ENCODE measurements around the gene SPATA13. TPM values are rescaled to one million over a fixed set of nuclear protein-coding genes. Genes with fewer than 3 reads are reported as not detected.

The SPATA13 gene
- total RNA-seq, 2 experiments from 2014 or later = 68.4 to 72.6 TPM

DNA sequence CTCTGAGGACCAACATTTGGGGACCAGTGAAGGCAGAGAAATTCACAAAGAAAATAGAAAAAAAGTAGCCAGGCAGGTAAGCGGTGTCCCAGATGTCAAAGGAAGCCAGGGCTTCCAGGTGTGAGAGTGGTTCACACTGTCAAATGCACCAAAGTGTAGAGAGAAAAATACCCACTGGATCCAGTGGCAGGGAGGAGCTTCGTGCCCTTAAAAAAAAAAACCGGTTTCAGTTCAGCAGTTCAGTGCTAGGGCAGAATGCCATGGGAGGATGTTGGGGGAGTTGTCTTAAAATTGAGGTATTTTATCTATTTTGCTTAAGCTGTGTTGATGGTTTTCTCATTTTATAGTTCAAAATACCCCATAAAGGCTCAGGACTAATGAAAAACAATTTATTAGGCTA is 101.0 kb downstream of the SPATA13 start:
- ChIA-PET CTCF (interaction anchor here (0.7 to 1.8 kb wide), 4 partner anchors 9 to 160 kb away, joined by 3 to 6 read pairs (median 4); no protein-coding TSS in a partner anchor), POLR2A (interaction anchor here (0.5 to 0.7 kb wide), 3 partner anchors 10 to 251 kb away, joined by 3 to 8 read pairs (median 3); no protein-coding TSS in a partner anchor)
- DNase-seq = peak; percentile 52
- Mint-ChIP-seq H3K27me3 (no peaks in the 10 kb centered on the region), H3K4me1 (peaks cover 89% of the 10 kb centered on the region), H3K4me3 (peak overlapping the region; percentile 20), H3K9me3 (no peaks in the 10 kb centered on the region), H3K27ac (peak overlapping the region; percentile 58), H3K36me3 (ENCODE audit: low read depth) (peaks cover 74% of the 10 kb centered on the region)

DNA sequence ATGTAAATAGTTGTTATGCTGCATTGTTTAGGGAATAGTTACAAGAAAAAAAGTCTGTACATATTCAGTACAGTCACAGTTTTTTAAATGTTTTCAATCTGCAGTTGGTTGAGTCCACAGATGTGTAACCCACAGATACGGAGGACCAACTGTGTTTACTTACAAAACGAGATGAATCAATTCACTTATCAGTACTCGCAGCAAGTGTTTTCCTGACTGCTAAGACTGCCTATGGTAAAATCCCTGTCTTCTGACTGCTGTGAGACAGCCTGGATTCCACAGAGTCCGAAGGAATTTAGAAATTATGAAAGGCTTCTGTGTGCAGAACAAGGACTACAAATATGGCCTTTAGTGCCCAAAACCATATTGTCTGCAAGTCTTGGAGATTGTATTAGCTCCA is 103.1 kb downstream of the SPATA13 start:
- peaks cover 74% of the 10 kb centered on the region for H3K36me3 Mint-ChIP-seq (ENCODE audit: low read depth)
- no peak for DNase-seq

GRCh38 chr13:24264976-24265375 is 104.5 kb downstream of the SPATA13 start:
- Mint-ChIP-seq H3K27ac (peak overlapping the region; percentile 96), H3K4me1 (peaks cover 93% of the 10 kb centered on the region), H3K4me3 (peak overlapping the region; percentile 69), H3K27me3 (no peaks in the 10 kb centered on the region), H3K36me3 (ENCODE audit: low read depth) (peaks cover 71% of the 10 kb centered on the region), H3K9me3 (no peaks in the 10 kb centered on the region)
- peak; percentile 91 for DNase-seq
- CTCF ChIA-PET = interaction anchor here (0.5 to 3.5 kb wide), 5 partner anchors 10 to 464 kb away, joined by 3 to 17 read pairs (median 4); no protein-coding TSS in a partner anchor
- POLR2A ChIA-PET = interaction anchor here (0.6 kb wide), 1 partner anchor 11 kb away, joined by 3 read pairs; no protein-coding TSS in a partner anchor

More for the DNA sequence above, 103.1 kb downstream of the SPATA13 start:
- ChIA-PET POLR2A (no interaction called here), CTCF (interaction anchor here (0.9 kb wide), 1 partner anchor 18 kb away, joined by 7 read pairs; no protein-coding TSS in a partner anchor)
- Mint-ChIP-seq H3K27me3 (no peaks in the 10 kb centered on the region), H3K4me3 (peak overlapping the region; percentile 69), H3K4me1 (peaks cover 93% of the 10 kb centered on the region), H3K27ac (peak overlapping the region; percentile 96), H3K9me3 (no peaks in the 10 kb centered on the region)

DNA sequence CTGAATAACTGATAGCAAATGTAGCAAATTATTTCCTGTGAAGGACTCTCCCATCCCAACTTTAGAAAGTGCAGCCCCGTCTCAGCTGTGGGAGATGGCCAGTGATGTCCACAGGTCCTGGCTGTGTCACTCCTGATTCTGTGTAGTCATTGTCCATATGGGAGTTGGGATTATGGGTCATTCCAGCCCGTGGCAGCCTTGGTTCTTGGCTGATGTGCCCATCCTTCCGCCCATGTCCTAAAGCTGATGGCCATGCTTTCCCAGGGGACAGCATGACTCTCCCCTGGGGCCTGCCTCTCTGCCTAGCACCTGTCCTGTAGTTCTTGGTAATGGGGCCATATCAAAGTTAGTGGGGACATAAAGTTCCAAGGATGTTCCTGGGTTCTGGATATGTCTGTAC is 104.9 kb downstream of the SPATA13 start:
- peaks cover 92% of the 10 kb centered on the region for H3K4me1 Mint-ChIP-seq
- H3K4me3 Mint-ChIP-seq = peak overlapping the region; percentile 69
- peaks cover 66% of the 10 kb centered on the region for H3K36me3 Mint-ChIP-seq (ENCODE audit: low read depth)
- ChIA-PET POLR2A (interaction anchor here (0.6 kb wide), 2 partner anchors 8 to 11 kb away, joined by 3 read pairs; no protein-coding TSS in a partner anchor), CTCF (interaction anchor here (0.6 to 3.5 kb wide), 6 partner anchors 10 to 252 kb away, joined by 3 to 17 read pairs (median 4); no protein-coding TSS in a partner anchor)
- peak overlapping the region; percentile 96 for H3K27ac Mint-ChIP-seq
- no peaks in the 10 kb centered on the region for H3K9me3 Mint-ChIP-seq
- DNase-seq = no peak
- H3K27me3 Mint-ChIP-seq = no peaks in the 10 kb centered on the region

DNA sequence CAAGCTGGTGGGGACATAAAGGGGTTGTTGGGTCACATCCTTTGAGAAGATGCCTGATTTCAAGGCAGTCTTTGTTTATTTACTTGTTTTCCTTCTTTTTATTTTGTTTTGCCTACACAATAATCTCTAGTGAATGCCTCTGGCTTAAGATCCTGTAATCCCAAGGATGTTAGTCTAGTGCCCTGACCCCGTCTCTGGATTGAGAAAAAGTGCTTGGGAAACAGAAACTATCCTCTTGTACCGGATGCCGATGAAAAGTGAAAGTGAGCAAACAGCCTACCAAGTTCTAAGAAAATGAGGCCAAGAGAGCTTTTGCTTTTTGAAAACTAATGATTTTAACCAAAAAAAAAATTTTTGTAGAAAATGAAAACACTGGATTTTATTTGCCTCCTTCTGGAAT is 106.8 kb downstream of the SPATA13 start:
- peak; percentile 64 for DNase-seq
- Mint-ChIP-seq H3K4me1 (peaks cover 89% of the 10 kb centered on the region), H3K36me3 (ENCODE audit: low read depth) (peaks cover 59% of the 10 kb centered on the region), H3K27ac (peak overlapping the region; percentile 90), H3K4me3 (peak overlapping the region; percentile 64), H3K27me3 (peaks cover 2% of the 10 kb centered on the region), H3K9me3 (no peaks in the 10 kb centered on the region)
- ChIA-PET CTCF (interaction anchor here (1.1 to 3.5 kb wide), 3 partner anchors 12 to 17 kb away, joined by 3 to 17 read pairs (median 4); no protein-coding TSS in a partner anchor), POLR2A (interaction anchor here (0.6 to 1.5 kb wide), 2 partner anchors 16 to 290 kb away, joined by 3 to 4 read pairs; no protein-coding TSS in a partner anchor)

GRCh38 chr13:24267801-24268200 is 107.3 kb downstream of the SPATA13 start:
- Mint-ChIP-seq H3K4me1 (peaks cover 89% of the 10 kb centered on the region), H3K27ac (peak overlapping the region; percentile 90), H3K27me3 (peaks cover 2% of the 10 kb centered on the region), H3K36me3 (ENCODE audit: low read depth) (peaks cover 60% of the 10 kb centered on the region), H3K9me3 (no peaks in the 10 kb centered on the region), H3K4me3 (peak overlapping the region; percentile 64)
- CTCF ChIA-PET = interaction anchor here (1.1 to 1.3 kb wide), 2 partner anchors 13 to 17 kb away, joined by 3 to 4 read pairs; no protein-coding TSS in a partner anchor
- no peak for DNase-seq
- POLR2A ChIA-PET = interaction anchor here (1.5 kb wide), 1 partner anchor 16 kb away, joined by 4 read pairs; no protein-coding TSS in a partner anchor

- ChIA-PET POLR2A (interaction anchor here (1.6 kb wide), 1 partner anchor 16 kb away, joined by 8 read pairs; no protein-coding TSS in a partner anchor), CTCF (interaction anchor here (0.6 to 2.9 kb wide), 6 partner anchors 8 to 339 kb away, joined by 3 to 18 read pairs (median 4); no protein-coding TSS in a partner anchor)
- peaks cover 2% of the 10 kb centered on the region for H3K27me3 Mint-ChIP-seq
- peaks cover 55% of the 10 kb centered on the region for H3K36me3 Mint-ChIP-seq (ENCODE audit: low read depth)
- H3K9me3 Mint-ChIP-seq = no peaks in the 10 kb centered on the region
- no peak for DNase-seq
- H3K4me3 Mint-ChIP-seq = peak overlapping the region; percentile 90
- H3K27ac Mint-ChIP-seq = peak overlapping the region; percentile 98
- H3K4me1 Mint-ChIP-seq = peaks cover 89% of the 10 kb centered on the region
Measured at GRCh38 chr13:24269821-24270220, 109.3 kb downstream of the SPATA13 start.

- DNase-seq = peak; percentile 67
- ChIA-PET POLR2A (interaction anchor here (0.7 to 1.6 kb wide), 2 partner anchors 16 to 241 kb away, joined by 3 to 8 read pairs; no protein-coding TSS in a partner anchor), CTCF (interaction anchor here (0.9 to 2.9 kb wide), 6 partner anchors 9 to 20 kb away, joined by 3 to 18 read pairs (median 4); no protein-coding TSS in a partner anchor)
- Mint-ChIP-seq H3K27ac (peak overlapping the region; percentile 98), H3K27me3 (peaks cover 2% of the 10 kb centered on the region), H3K4me1 (peaks cover 89% of the 10 kb centered on the region), H3K36me3 (ENCODE audit: low read depth) (peaks cover 47% of the 10 kb centered on the region), H3K4me3 (peak overlapping the region; percentile 90), H3K9me3 (no peaks in the 10 kb centered on the region)
Measured at GRCh38 chr13:24270639-24271141, 110.2 kb downstream of the SPATA13 start.

GRCh38 chr13:24271231-24271600 is 110.7 kb downstream of the SPATA13 start:
- CTCF ChIA-PET = interaction anchor here (0.9 to 2.9 kb wide), 5 partner anchors 10 to 20 kb away, joined by 3 to 18 read pairs (median 5); no protein-coding TSS in a partner anchor
- no peaks in the 10 kb centered on the region for H3K9me3 Mint-ChIP-seq
- peak overlapping the region; percentile 90 for H3K4me3 Mint-ChIP-seq
- POLR2A ChIA-PET = interaction anchor here (1.6 kb wide), 1 partner anchor 17 kb away, joined by 8 read pairs; no protein-coding TSS in a partner anchor
- H3K36me3 Mint-ChIP-seq (ENCODE audit: low read depth) = peaks cover 47% of the 10 kb centered on the region
- H3K27me3 Mint-ChIP-seq = peaks cover 2% of the 10 kb centered on the region
- DNase-seq = no peak
- peaks cover 91% of the 10 kb centered on the region for H3K4me1 Mint-ChIP-seq
- peak overlapping the region; percentile 98 for H3K27ac Mint-ChIP-seq

GRCh38 chr13:24271601-24272451 is 111.3 kb downstream of the SPATA13 start:
- H3K27ac Mint-ChIP-seq = peak overlapping the region; percentile 98
- H3K27me3 Mint-ChIP-seq = peaks cover 2% of the 10 kb centered on the region
- POLR2A ChIA-PET = interaction anchor here (1.6 kb wide), 1 partner anchor 18 kb away, joined by 8 read pairs; no protein-coding TSS in a partner anchor
- CTCF ChIA-PET = interaction anchor here (1.2 to 2.9 kb wide), 3 partner anchors 9 to 43 kb away, joined by 3 to 18 read pairs (median 5); no protein-coding TSS in a partner anchor
- peak; percentile 84 for DNase-seq
- no peaks in the 10 kb centered on the region for H3K9me3 Mint-ChIP-seq
- peak overlapping the region; percentile 90 for H3K4me3 Mint-ChIP-seq
- H3K4me1 Mint-ChIP-seq = peaks cover 91% of the 10 kb centered on the region
- peaks cover 44% of the 10 kb centered on the region for H3K36me3 Mint-ChIP-seq (ENCODE audit: low read depth)

- Mint-ChIP-seq H3K27me3 (peaks cover 2% of the 10 kb centered on the region), H3K4me1 (peaks cover 89% of the 10 kb centered on the region), H3K36me3 (ENCODE audit: low read depth) (peaks cover 42% of the 10 kb centered on the region), H3K9me3 (no peaks in the 10 kb centered on the region), H3K4me3 (peak overlapping the region; percentile 90), H3K27ac (peak overlapping the region; percentile 98)
- POLR2A ChIA-PET = interaction anchor here (0.7 kb wide), 1 partner anchor 18 kb away, joined by 3 read pairs; no protein-coding TSS in a partner anchor
- peak; percentile 16 for DNase-seq
- CTCF ChIA-PET = interaction anchor here (0.9 to 1.5 kb wide), 2 partner anchors 19 to 43 kb away, joined by 3 to 4 read pairs; no protein-coding TSS in a partner anchor
Measured at GRCh38 chr13:24272452-24273161, 112.1 kb downstream of the SPATA13 start.
